GM19438 (cell line): ENCODE results near the gene FSTL4.

Experiments used
- ATAC-seq: cut with Tn5 transposase; IDR thresholded peaks from one replicate; pipeline ENCODE4 v1.9.1; 2021; ENCODE audit warnings: low read depth; ENCODE audit not compliant: unreplicated experiment

FSTL4 gene

GRCh38 chr5:133164759-133165158, 447.6 kb downstream of the FSTL4 start:
- no peak for ATAC-seq

GRCh38 chr5:133163839-133164238, 448.5 kb downstream of the FSTL4 start:
- ATAC-seq = no peak

GRCh38 chr5:133159543-133159942, 452.8 kb downstream of the FSTL4 start:
- no peak for ATAC-seq

- no peak for ATAC-seq
Observed at GRCh38 chr5:133155326-133155969, 456.9 kb downstream of the FSTL4 start.

GRCh38 chr5:133154274-133155075, 457.9 kb downstream of the FSTL4 start:
- ATAC-seq = no peak

GRCh38 chr5:133150909-133151544, 461.3 kb downstream of the FSTL4 start:
- no peak for ATAC-seq

GRCh38 chr5:133149345-133149744, 463.0 kb downstream of the FSTL4 start:
- no peak for ATAC-seq

GRCh38 chr5:133147815-133148567, 464.4 kb downstream of the FSTL4 start:
- no peak for ATAC-seq

- ATAC-seq = no peak
Observed at GRCh38 chr5:133147411-133147810, 464.9 kb downstream of the FSTL4 start.
